NK-92 (cell line): Measurements from ENCODE around the gene ST7.

Source experiments
- DNase-seq: peaks from one replicate; lab custom pipeline; 2025; ENCODE audit not compliant: unreplicated experiment; lab: John Stamatoyannopoulos, UW

ST7 gene

GRCh38 chr7:117250245-117250644 lies 296.9 kb downstream of the ST7 start:
- DNase-seq, result no peak

GRCh38 chr7:117250801-117251200 lies 297.5 kb downstream of the ST7 start:
- DNase-seq, result no peak

GRCh38 chr7:117251687-117252086 lies 298.4 kb downstream of the ST7 start:
- no peak for DNase-seq

GRCh38 chr7:117259615-117260014 lies 306.3 kb downstream of the ST7 start:
- no peak for DNase-seq

- no peak for DNase-seq
Observed at GRCh38 chr7:117262546-117262945, 309.2 kb downstream of the ST7 start.

GRCh38 chr7:117264716-117265115 lies 311.4 kb downstream of the ST7 start:
- no peak for DNase-seq

- DNase-seq, result no peak
Observed at GRCh38 chr7:117269417-117269816, 316.1 kb downstream of the ST7 start.

GRCh38 chr7:117269886-117270285 lies 316.6 kb downstream of the ST7 start:
- no peak for DNase-seq

GRCh38 chr7:117270371-117270770 lies 317.1 kb downstream of the ST7 start:
- no peak for DNase-seq

- DNase-seq, result no peak
Observed at GRCh38 chr7:117271566-117271965, 318.3 kb downstream of the ST7 start.

- DNase-seq, result no peak
Observed at GRCh38 chr7:117272017-117272759, 318.9 kb downstream of the ST7 start.

GRCh38 chr7:117273325-117273724 lies 320.0 kb downstream of the ST7 start:
- DNase-seq, result no peak

- DNase-seq, result no peak
Observed at GRCh38 chr7:117273814-117274225, 320.5 kb downstream of the ST7 start.

GRCh38 chr7:117274951-117275350 lies 321.6 kb downstream of the ST7 start:
- DNase-seq, result no peak

GRCh38 chr7:117277576-117277975 lies 324.3 kb downstream of the ST7 start:
- DNase-seq, result no peak

- no peak for DNase-seq
Observed at GRCh38 chr7:117278040-117278439, 324.7 kb downstream of the ST7 start.

- DNase-seq, result no peak
Observed at GRCh38 chr7:117279203-117279602, 325.9 kb downstream of the ST7 start.
